HG03378 (cell line): ENCODE data around the gene CCPG1.

ENCODE experiments used
- ATAC-seq: cut with Tn5 transposase; IDR thresholded peaks from one replicate; pipeline ENCODE4 v1.9.1; 2021; ENCODE audit warnings: mild to moderate bottlenecking, moderate library complexity; ENCODE audit not compliant: unreplicated experiment

The CCPG1 gene

GRCh38 chr15:55383687-55384086 is 24.5 kb downstream of the CCPG1 start:
- ATAC-seq: no peak

GRCh38 chr15:55381595-55381994 is 26.6 kb downstream of the CCPG1 start:
- ATAC-seq: no peak

GRCh38 chr15:55379095-55379494 is 29.1 kb downstream of the CCPG1 start:
- ATAC-seq: no peak

GRCh38 chr15:55372701-55373440 is 35.3 kb downstream of the CCPG1 start:
- peak; percentile 66 for ATAC-seq

- no peak for ATAC-seq
These were observed 41.2 kb downstream of the CCPG1 start for GRCh38 chr15:55366981-55367380.

GRCh38 chr15:55362641-55363040 is 45.5 kb downstream of the CCPG1 start:
- no peak for ATAC-seq

- ATAC-seq: no peak
These were observed 47.1 kb downstream of the CCPG1 start for GRCh38 chr15:55361048-55361447.

- no peak for ATAC-seq
These were observed 47.9 kb downstream of the CCPG1 start for GRCh38 chr15:55360256-55360655.

- ATAC-seq: no peak
These were observed 49.7 kb downstream of the CCPG1 start for GRCh38 chr15:55358471-55358870.

GRCh38 chr15:55357774-55358173 is 50.4 kb downstream of the CCPG1 start:
- ATAC-seq: no peak

- no peak for ATAC-seq
These were observed 51.1 kb downstream of the CCPG1 start for GRCh38 chr15:55356985-55357585.

GRCh38 chr15:55353025-55353424 is 55.1 kb downstream of the CCPG1 start:
- ATAC-seq: no peak

- ATAC-seq: no peak
These were observed 58.9 kb downstream of the CCPG1 start for GRCh38 chr15:55349282-55349681.

GRCh38 chr15:55348281-55348778 is 59.8 kb downstream of the CCPG1 start:
- ATAC-seq: no peak

- no peak for ATAC-seq
These were observed 64.0 kb downstream of the CCPG1 start for GRCh38 chr15:55344206-55344605.

GRCh38 chr15:55343168-55343567 is 65.0 kb downstream of the CCPG1 start:
- ATAC-seq: no peak

- ATAC-seq: no peak
These were observed 71.0 kb downstream of the CCPG1 start for GRCh38 chr15:55337160-55337559.

GRCh38 chr15:55334997-55335396 is 73.2 kb downstream of the CCPG1 start:
- ATAC-seq: no peak

GRCh38 chr15:55334371-55334770 is 73.8 kb downstream of the CCPG1 start:
- ATAC-seq: no peak

GRCh38 chr15:55327387-55327786 is 80.8 kb downstream of the CCPG1 start:
- ATAC-seq: no peak

- ATAC-seq: no peak
These were observed 85.7 kb downstream of the CCPG1 start for GRCh38 chr15:55322467-55322866.

- no peak for ATAC-seq
These were observed 87.2 kb downstream of the CCPG1 start for GRCh38 chr15:55320963-55321362.

GRCh38 chr15:55320238-55320550 is 88.0 kb downstream of the CCPG1 start:
- ATAC-seq: no peak
